D721Med (cell line): ENCODE data around the gene MR1.
"Not testable (repeated sequence)": the region's sequence is repeated elsewhere in the genome, so short reads cannot be mapped to it uniquely, and the experiment has no call there.

Experiments
- DNase-seq: peaks from one replicate; pipeline ENCODE4 v3.0.0; 2011; ENCODE audit warnings: low spot score; ENCODE audit not compliant: insufficient read length
- FAIRE-seq: peaks from 2 replicates; lab custom pipeline; 2011; peaks lifted over from hg19 to GRCh38; lab: Jason Lieb, UNC
- TF ChIP-seq, protein P1 (sequence below): IDR thresholded peaks from 2 replicates; pipeline ENCODE4 v1.5.1; 2012; ENCODE audit warnings: mild to moderate bottlenecking, control low read depth; ENCODE audit not compliant: insufficient read depth; ENCODE audit errors: missing control alignments

Gene MR1

DNA sequence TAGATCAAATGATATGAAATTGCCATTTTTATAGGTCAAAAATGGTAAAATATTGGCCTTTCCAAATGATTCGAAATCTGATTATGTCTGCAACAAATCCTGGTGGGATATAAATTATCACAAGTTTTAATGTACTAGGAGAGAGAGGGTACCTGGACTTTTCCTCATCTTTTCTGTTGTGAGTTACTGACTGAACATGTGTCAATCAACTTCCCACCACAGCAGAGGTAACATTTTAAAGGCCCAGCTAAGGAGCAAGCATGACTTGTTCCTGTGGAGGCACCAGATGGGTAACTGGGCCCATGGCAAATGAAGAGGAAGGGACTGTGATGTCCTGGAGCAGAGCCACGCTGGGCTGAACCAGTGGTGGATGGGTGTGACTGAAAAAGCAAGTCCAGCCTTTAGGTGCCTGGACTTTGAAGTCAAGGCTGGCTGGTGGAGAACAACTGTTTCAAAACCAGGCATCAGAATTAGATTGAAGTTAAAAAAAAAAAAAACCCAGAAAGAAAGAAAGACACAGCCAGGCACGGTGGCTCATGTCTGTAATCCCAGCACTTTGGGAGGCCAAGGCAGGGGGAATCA is 6.6 kb downstream of the MR1 start:
- TF ChIP-seq, protein P1, sequence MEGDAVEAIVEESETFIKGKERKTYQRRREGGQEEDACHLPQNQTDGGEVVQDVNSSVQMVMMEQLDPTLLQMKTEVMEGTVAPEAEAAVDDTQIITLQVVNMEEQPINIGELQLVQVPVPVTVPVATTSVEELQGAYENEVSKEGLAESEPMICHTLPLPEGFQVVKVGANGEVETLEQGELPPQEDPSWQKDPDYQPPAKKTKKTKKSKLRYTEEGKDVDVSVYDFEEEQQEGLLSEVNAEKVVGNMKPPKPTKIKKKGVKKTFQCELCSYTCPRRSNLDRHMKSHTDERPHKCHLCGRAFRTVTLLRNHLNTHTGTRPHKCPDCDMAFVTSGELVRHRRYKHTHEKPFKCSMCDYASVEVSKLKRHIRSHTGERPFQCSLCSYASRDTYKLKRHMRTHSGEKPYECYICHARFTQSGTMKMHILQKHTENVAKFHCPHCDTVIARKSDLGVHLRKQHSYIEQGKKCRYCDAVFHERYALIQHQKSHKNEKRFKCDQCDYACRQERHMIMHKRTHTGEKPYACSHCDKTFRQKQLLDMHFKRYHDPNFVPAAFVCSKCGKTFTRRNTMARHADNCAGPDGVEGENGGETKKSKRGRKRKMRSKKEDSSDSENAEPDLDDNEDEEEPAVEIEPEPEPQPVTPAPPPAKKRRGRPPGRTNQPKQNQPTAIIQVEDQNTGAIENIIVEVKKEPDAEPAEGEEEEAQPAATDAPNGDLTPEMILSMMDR = no peak
- FAIRE-seq (no peak), DNase-seq (no peak)

DNA sequence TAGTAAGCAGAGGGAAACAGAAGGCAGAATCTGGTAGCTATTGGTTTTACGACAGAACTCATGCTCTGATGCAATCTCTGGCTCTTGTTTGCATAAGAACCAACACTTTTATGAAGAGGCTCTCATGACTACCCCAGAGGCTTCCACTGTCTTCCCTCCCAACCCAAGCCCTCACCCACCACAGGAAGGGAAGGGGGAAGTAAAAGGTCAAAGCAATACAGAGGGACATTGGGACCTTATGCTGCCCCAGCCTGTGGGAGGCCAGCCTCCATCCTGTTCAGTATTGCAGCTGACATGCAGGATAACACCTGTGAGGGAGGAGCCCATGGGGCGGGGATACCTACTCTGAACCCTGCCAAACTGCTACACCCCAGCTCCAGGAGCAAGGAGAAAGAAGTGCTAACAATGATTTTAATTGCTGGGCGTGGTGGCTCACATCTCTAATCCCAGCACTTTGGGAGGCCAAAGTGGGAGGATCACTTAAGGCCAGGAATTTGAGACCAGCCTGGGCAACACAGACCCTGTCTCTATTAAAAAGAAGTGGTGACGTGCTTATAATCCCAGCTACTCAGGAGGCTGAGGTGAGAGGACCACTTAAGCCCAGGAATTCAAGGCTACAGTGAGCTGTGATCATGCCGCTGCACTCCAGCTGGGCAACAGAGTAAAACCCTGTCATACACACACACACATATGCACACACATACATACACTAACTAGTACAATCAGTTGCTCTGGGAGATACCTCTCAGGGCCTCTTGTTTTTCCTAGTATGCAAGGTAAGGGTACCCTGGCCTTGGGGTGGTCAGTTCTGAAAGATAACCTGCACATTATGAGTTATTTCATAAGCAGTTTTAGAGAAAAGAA is 9.5 kb downstream of the MR1 start:
- FAIRE-seq = no peak
- no peak for DNase-seq

DNA sequence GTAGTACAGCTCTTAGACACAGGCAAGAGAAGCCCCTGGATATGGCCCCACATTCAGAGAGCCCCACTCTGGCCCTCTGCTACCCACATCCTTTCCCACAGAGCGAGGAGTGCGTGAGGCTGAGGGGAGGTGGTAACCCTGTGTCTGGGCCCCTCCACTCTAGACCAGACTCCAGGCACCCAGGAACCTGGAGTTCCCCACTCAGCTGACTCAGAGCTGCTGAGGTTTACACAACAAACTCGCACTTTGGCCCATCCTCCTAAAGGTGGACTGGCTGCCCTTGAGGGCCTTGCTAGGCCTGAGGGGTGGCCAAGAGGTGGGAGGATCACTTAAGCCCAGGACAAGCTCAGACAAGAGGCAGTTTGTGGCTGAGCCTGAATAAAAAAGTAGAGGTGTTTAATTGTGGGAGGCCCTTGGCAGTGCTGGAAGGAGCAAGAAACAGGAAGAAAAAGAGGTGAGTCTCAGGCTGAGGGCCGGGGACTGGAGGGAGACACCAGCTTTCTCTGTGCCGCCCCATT is 10.7 kb downstream of the MR1 start:
- FAIRE-seq (no peak), DNase-seq (no peak)
- TF ChIP-seq, protein P1 = no peak

More for the DNA sequence above, 9.5 kb downstream of the MR1 start:
- TF ChIP-seq, protein P1 = no peak

DNA sequence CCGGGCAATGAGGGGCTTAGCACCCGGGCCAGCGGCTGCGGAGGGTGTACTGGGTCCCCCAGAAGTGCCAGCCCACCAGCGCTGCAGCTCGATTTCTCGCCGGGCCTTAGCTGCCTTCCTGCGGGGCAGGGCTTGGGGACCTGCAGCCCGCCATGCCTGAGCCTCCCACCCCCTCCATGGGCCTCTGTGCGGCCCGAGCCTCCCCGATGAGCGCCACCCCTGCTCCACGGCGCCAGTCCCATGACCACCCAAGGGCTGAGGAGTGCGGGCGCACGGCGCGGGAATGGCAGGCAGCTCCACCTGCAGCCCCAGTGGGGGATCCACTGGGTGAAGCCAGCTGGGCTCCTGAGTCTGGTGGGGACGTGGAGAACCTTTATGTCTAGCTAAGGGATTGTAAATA is 12.2 kb downstream of the MR1 start:
- not testable (repeated sequence) for DNase-seq, FAIRE-seq

DNA sequence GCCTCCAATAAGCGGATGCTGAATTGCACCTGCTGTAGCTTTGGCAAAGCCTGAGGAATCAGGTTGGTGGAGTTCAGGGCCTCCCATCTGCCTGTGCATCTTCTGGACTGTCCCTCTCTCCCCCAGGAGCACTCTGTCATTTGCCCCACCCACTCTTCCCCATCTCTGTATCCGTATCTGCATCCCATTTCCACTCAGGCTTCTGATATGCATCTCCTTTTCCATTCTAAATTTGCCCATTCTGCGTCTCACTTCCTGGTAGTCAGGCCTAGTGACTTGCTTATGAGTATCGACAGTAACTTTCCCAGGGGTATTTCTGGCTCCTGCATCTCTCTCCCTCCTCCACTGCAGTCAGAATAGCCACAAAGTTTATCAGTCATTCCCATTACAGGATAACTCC is 15.6 kb downstream of the MR1 start:
- DNase-seq = no peak
- TF ChIP-seq, protein P1 = no peak
- no peak for FAIRE-seq

DNA sequence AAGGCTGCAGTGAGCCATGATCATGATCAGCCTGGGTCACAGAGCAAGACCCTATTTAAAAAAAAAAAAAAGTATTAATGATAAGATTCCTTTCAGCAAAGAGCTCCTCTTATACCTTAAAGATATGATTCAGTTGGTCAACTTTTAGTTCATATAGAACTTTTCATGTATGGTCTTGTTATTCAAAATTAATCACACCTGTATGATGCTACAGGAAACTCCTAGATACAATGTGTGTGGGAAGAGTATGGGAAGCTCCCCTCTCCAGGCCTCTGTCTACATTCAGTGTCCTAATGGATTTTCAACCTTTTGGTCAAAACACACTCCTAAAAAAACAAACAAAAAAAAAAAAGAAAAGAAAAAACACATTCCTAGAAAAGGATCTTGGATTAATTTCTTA is 17.1 kb downstream of the MR1 start:
- TF ChIP-seq, protein P1 = no peak
- DNase-seq (no peak), FAIRE-seq (no peak)

DNA sequence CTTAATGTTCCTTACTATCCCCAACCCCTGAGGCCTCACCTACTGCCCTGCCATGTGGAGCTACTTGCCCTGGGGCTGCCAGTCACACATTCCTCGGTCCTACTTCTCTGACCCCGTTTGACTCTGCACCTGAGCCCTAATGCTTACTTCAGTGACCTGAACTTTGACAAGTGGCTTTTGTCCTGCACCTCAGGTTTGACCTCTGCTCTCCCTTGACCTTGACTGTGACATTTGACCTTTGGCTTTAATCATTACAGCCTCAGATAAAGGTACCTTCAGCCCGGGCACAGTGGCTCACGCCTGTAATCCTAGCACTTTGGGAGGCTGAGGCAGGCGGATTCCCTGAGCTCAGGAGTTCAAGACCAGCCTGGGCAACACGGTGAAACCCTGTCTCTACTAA is 22.8 kb downstream of the MR1 start:
- DNase-seq (no peak), FAIRE-seq (no peak)
- TF ChIP-seq, protein P1 = no peak
